A549 (cell line): Measurements from ENCODE around the gene OVCH2. TPM values are rescaled to one million over a fixed set of nuclear protein-coding genes. Genes with fewer than 3 reads are reported as not detected.

ENCODE experiments used
- ATAC-seq, 2 experiments: fragments of 200-7000 bp in 1 of 2; fragments of >200 bp in 1 of 2; cut with Nextera tagmentation in 1 of 2; cut with Tn5 transposase in 1 of 2; 3 replicates each; pipeline versions ENCODE4 v1.8.0 to v1.9.1; 2018 to 2020; ENCODE audit warnings: mild to moderate bottlenecking in 1 of 2, moderate library complexity in 1 of 2
- CTCF ChIA-PET: fragments of 300-600 bp; sonication (Branson Sonifier 250); formaldehyde crosslinking; extraction: SDS; loops from one replicate; lab custom pipeline; 2021; ENCODE audit warnings: antibody characterized with exemption, inconsistent platforms; lab: Yijun Ruan, JAX
- POLR2A ChIA-PET: fragments of 350-600 bp; formaldehyde crosslinking; extraction: SDS; loops from one replicate; lab custom pipeline; 2021; ENCODE audit warnings: antibody characterized with exemption, inconsistent platforms; lab: Yijun Ruan, JAX
- DNase-seq, 2 experiments: peaks; one replicate each; pipeline versions ENCODE4 v3.0.0 to v3.0.0-alpha.2; 2011 to 2016; ENCODE audit warnings: low read depth in 1 of 2, low spot score in 1 of 2
- FAIRE-seq: peaks from 2 replicates; lab custom pipeline; 2011; peaks lifted over from hg19 to GRCh38; lab: Jason Lieb, UNC
- H3K27ac ChIP-seq, 2 experiments: fragments of >200 bp; sonication (Bioruptor Twin); formaldehyde crosslinking; 3 replicates each; pipeline ENCODE4 v1.5.1; 2016 to 2017
- H3K4me1 ChIP-seq: fragments of >200 bp; sonication (Bioruptor Twin); formaldehyde crosslinking; 3 replicates; pipeline ENCODE4 v1.6.1; 2016
- H3K4me2 ChIP-seq: fragments of >200 bp; sonication (Bioruptor Twin); formaldehyde crosslinking; 3 replicates; pipeline ENCODE4 v1.6.1; 2016
- H3K4me3 ChIP-seq: fragments of >200 bp; sonication (Bioruptor Twin); formaldehyde crosslinking; 3 replicates; pipeline ENCODE4 v1.5.1; 2016
- H3K9me3 ChIP-seq: fragments of >200 bp; sonication (Bioruptor Twin); formaldehyde crosslinking; 3 replicates; pipeline ENCODE4 v1.6.1; 2016
- CEBPB ChIP-seq, 2 experiments: fragments of >200 bp in 1 of 2; sonication (Bioruptor Twin) in 1 of 2; formaldehyde crosslinking in 1 of 2; IDR thresholded peaks; 2 replicates each; pipeline ENCODE4 v1.6.1; 2012 to 2016
- CHD4 ChIP-seq: fragments of 200-600 bp; sonication (generic); IDR thresholded peaks from 2 replicates; pipeline ENCODE4 v1.6.1; 2016; ENCODE audit warnings: antibody characterized with exemption, mild to moderate bottlenecking, borderline replicate concordance
- E2F6 ChIP-seq: IDR thresholded peaks from 2 replicates; pipeline ENCODE4 v1.6.1; 2012; ENCODE audit warnings: low read depth, borderline replicate concordance
- EHF ChIP-seq: fragments of 250-450 bp; sonication (Bioruptor Pico); IDR thresholded peaks from 2 replicates; pipeline ENCODE4 v1.5.0; 2020; ENCODE audit warnings: mild to moderate bottlenecking
- FOSB ChIP-seq: fragments of 250-450 bp; sonication (Bioruptor Pico); IDR thresholded peaks from 2 replicates; pipeline ENCODE4 v1.5.0; 2020; ENCODE audit warnings: mild to moderate bottlenecking, moderate library complexity
- FOXS1 ChIP-seq: fragments of 250-450 bp; sonication (Bioruptor Pico); IDR thresholded peaks from 2 replicates; pipeline ENCODE4 v1.5.0; 2020; ENCODE audit warnings: mild to moderate bottlenecking, moderate library complexity
- HDAC2 ChIP-seq: fragments of 200-600 bp; sonication (generic); IDR thresholded peaks from 2 replicates; pipeline ENCODE4 v1.6.1; 2016
- HEYL ChIP-seq: fragments of 250-450 bp; sonication (Bioruptor Pico); IDR thresholded peaks from 2 replicates; pipeline ENCODE4 v1.8.0; 2021; ENCODE audit warnings: mild to moderate bottlenecking, moderate library complexity
- HOXB13 ChIP-seq: fragments of 250-450 bp; sonication (Bioruptor Pico); IDR thresholded peaks from 2 replicates; pipeline ENCODE4 v1.5.0; 2020; ENCODE audit warnings: low read depth, mild to moderate bottlenecking, moderate library complexity
- JUN ChIP-seq, 2 experiments: fragments of >200 bp; sonication (Bioruptor Twin); formaldehyde crosslinking; IDR thresholded peaks; 2 replicates in 1 of 2; 3 replicates in 1 of 2; pipeline ENCODE4 v1.6.1; 2016 to 2017
- JUNB ChIP-seq: fragments of >200 bp; sonication (Bioruptor Twin); formaldehyde crosslinking; IDR thresholded peaks from 2 replicates; pipeline ENCODE4 v1.6.1; 2016
- NPAS2 ChIP-seq: fragments of 250-450 bp; sonication (Bioruptor Pico); IDR thresholded peaks from 2 replicates; pipeline ENCODE4 v1.8.0; 2022; ENCODE audit warnings: mild to moderate bottlenecking, moderate library complexity, borderline replicate concordance
- RAD21 ChIP-seq, 2 experiments: fragments of >200 bp in 1 of 2; sonication (Bioruptor Twin) in 1 of 2; formaldehyde crosslinking in 1 of 2; IDR thresholded peaks in 1 of 2; conservative IDR thresholded peaks in 1 of 2; 2 replicates in 1 of 2; 3 replicates in 1 of 2; pipeline ENCODE4 v1.6.1; 2012 to 2018; ENCODE audit warnings: inconsistent platforms in 1 of 2
- RCOR1 ChIP-seq: fragments of 150-350 bp; IDR thresholded peaks from 2 replicates; pipeline ENCODE4 v1.6.1; 2014; ENCODE audit warnings: antibody characterized with exemption, low read length, low read depth
- RFX5 ChIP-seq: fragments of 450-650 bp; IDR thresholded peaks from 2 replicates; pipeline ENCODE4 v1.7.1; 2014; ENCODE audit warnings: antibody characterized with exemption, mild to moderate bottlenecking, moderate library complexity
- SMC3 ChIP-seq: fragments of >200 bp; sonication (Bioruptor Twin); formaldehyde crosslinking; IDR thresholded peaks from 3 replicates; pipeline ENCODE4 v1.6.1; 2018; ENCODE audit warnings: inconsistent platforms
- SREBF2 ChIP-seq: fragments of 450-650 bp; IDR thresholded peaks from 2 replicates; pipeline ENCODE4 v1.6.1; 2014; ENCODE audit warnings: mild to moderate bottlenecking, moderate library complexity
- TFCP2L1 ChIP-seq: fragments of 250-450 bp; sonication (Bioruptor Pico); IDR thresholded peaks from 2 replicates; pipeline ENCODE4 v1.5.0; 2021; ENCODE audit warnings: mild to moderate bottlenecking
- USF2 ChIP-seq: fragments of 450-650 bp; IDR thresholded peaks from 2 replicates; pipeline ENCODE4 v1.6.1; 2014; ENCODE audit warnings: antibody characterized with exemption
- ZC3H11A ChIP-seq: fragments of 450-650 bp; IDR thresholded peaks from 2 replicates; pipeline ENCODE4 v1.6.1; 2014; ENCODE audit warnings: antibody characterized with exemption, mild to moderate bottlenecking
- ZFP36 ChIP-seq: fragments of 450-650 bp; IDR thresholded peaks from 2 replicates; pipeline ENCODE4 v1.6.1; 2014; ENCODE audit warnings: borderline replicate concordance; ENCODE audit not compliant: partially characterized antibody
- ZNF302 ChIP-seq: fragments of 250-450 bp; sonication (Bioruptor Pico); IDR thresholded peaks from 2 replicates; pipeline ENCODE4 v1.9.0; 2021; ENCODE audit warnings: inconsistent platforms, mild to moderate bottlenecking, moderate library complexity
- WGBS: methylation state at CpG from one replicate; pipeline ENCODE4 v1.1.6; 2017; ENCODE audit errors: missing lambda C conversion rate; 5-methylcytosine and 5-hydroxymethylcytosine counted together
- polyA plus RNA-seq, 4 experiments: library from polyadenylated mRNA; depleted of rRNA in 3 of 4; stranded (reverse); fragments of >200 nt; fragmentation: RNase III in 1 of 4; extraction: RNeasy Plus Mini Kit Qiagen cat#74134 plus additional on column Dnase treatment in 1 of 4; gene quantifications; 2 replicates in 3 of 4; 3 replicates in 1 of 4; pipeline ENCODE4 v1.2.3, GENCODE V29; 2011 to 2017
- TF ChIP-seq, protein P1 (sequence below): IDR thresholded peaks from 2 replicates; pipeline ENCODE4 v1.6.1; 2012

OVCH2 gene
- polyA plus RNA-seq, 2 of the 4 experiments (the other 2 are of a cell fraction) = not detected

GRCh38 chr11:7690648-7691047 is 15.6 kb downstream of the OVCH2 start:
- Histone ChIP-seq H3K4me2 (no peak overlapping the region), H3K4me3 (no peak overlapping the region), H3K9me3 (no peaks in the 10 kb centered on the region), H3K4me1 (no peaks in the 10 kb centered on the region), H3K27ac (no peak overlapping the region)
- ChIA-PET POLR2A (no interaction called here), CTCF (interaction anchor here (1.0 to 6.3 kb wide), 10 partner anchors 9 to 593 kb away, joined by 3 to 31 read pairs (median 6); partner anchors contain the start of gene OLFML1)
- DNase-seq (no peak), ATAC-seq (no peak), FAIRE-seq (peak; percentile 46)
- no peak for TF ChIP-seq E2F6
- no peak for TF ChIP-seq CHD4
- TF ChIP-seq TFCP2L1 (CRISPR knock-in tag) = no peak
- TF ChIP-seq ZFP36 = no peak
- TF ChIP-seq, protein P1, sequence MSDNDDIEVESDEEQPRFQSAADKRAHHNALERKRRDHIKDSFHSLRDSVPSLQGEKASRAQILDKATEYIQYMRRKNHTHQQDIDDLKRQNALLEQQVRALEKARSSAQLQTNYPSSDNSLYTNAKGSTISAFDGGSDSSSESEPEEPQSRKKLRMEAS = no peak
- no peak for TF ChIP-seq HOXB13 (CRISPR knock-in tag)
- no peak for TF ChIP-seq JUN (IDR thresholded peaks at IDR 0.05)
- TF ChIP-seq SMC3 = no peak
- no peak for TF ChIP-seq RCOR1
- no peak for TF ChIP-seq ZC3H11A
- no peak for TF ChIP-seq USF2
- no peak for TF ChIP-seq HDAC2
- TF ChIP-seq FOXS1 (CRISPR knock-in tag) = no peak
- no peak for TF ChIP-seq EHF
- TF ChIP-seq FOSB (CRISPR knock-in tag) = no peak
- TF ChIP-seq CEBPB (IDR thresholded peaks at IDR 0.05) = no peak
- TF ChIP-seq RFX5 = no peak
- 21% methylated on average over 6 of the region's 6 CpGs for WGBS

- no peak for TF ChIP-seq FOSB (CRISPR knock-in tag)
- no peak for TF ChIP-seq NPAS2 (CRISPR knock-in tag)
- no peak for TF ChIP-seq JUNB
- no peak for TF ChIP-seq SREBF2
- TF ChIP-seq EHF = no peak
- TF ChIP-seq E2F6 = no peak
- TF ChIP-seq HEYL = no peak
- TF ChIP-seq RAD21 (conservative IDR thresholded peaks at IDR 0.05 in 1 of 2, IDR thresholded peaks at IDR 0.05 in 1 of 2) = no peak
- TF ChIP-seq HOXB13 (CRISPR knock-in tag) = no peak
- no peak for TF ChIP-seq ZNF302 (CRISPR knock-in tag)
- Histone ChIP-seq H3K4me2 (no peak overlapping the region), H3K4me1 (no peaks in the 10 kb centered on the region), H3K27ac (no peak overlapping the region), H3K4me3 (no peak overlapping the region), H3K9me3 (no peaks in the 10 kb centered on the region)
- WGBS = 27% methylated on average over 4 of the region's 4 CpGs
- DNase-seq (no peak), FAIRE-seq (no peak), ATAC-seq (no peak)
- ChIA-PET POLR2A (no interaction called here), CTCF (interaction anchor here (1.0 to 6.3 kb wide), 6 partner anchors 9 to 591 kb away, joined by 3 to 31 read pairs (median 12); no protein-coding TSS in a partner anchor)
Observed at GRCh38 chr11:7689239-7689638, 17.0 kb downstream of the OVCH2 start.
